Measurements from ENCODE around the gene CCL17. TPM values are rescaled to one million over a fixed set of nuclear protein-coding genes. Genes with fewer than 3 reads are reported as not detected.
A peak's percentile ranks its signal among the peaks of the same experiment; 100 is the strongest.

The CCL17 gene
- total and polyA plus RNA-seq, 4 donors, result not detected

DNA sequence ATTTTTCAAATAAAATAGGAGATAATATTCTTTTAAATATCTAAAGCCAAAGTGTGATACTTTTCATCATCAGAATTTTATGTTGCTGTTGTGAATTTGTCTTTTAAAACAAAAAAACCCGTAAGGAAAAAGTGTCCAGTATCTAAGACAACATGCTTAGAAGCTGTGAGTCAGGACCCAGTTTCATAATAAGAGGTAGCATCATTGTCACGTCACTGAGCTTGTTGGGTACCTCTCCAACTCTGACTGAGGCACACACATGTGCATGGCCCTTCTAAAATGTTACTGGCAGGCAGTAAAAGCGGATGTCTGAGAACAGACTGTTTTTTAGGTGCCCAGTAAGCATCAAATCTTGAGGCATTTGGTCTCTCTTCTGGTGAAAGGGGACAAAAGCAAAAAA, 40.1 kb downstream of the CCL17 start:
- Histone ChIP-seq H3K36me3 (ENCODE audit: control insufficient read depth, insufficient read depth, low read length) (peaks cover 3% of the 10 kb centered on the region), H3K4me1 (ENCODE audit: control insufficient read depth, insufficient read depth, low read length) (peaks cover 19% of the 10 kb centered on the region), H3K4me3 (ENCODE audit: low read depth, low read length) (no peak overlapping the region), H3K9me3 (ENCODE audit: control insufficient read depth, insufficient read depth, low read length) (no peaks in the 10 kb centered on the region), H3K27me3 (ENCODE audit: control insufficient read depth, insufficient read depth, low read length) (no peaks in the 10 kb centered on the region), H3K27ac (ENCODE audit: low read depth, low read length) (no peak overlapping the region)
- no peak for DNase-seq (ENCODE audit: low read depth in 4 of 6, low spot score in 6 of 6)
- 84% methylated on average over 3 of the region's 3 CpGs for WGBS (ENCODE audit: insufficient coverage)

DNA sequence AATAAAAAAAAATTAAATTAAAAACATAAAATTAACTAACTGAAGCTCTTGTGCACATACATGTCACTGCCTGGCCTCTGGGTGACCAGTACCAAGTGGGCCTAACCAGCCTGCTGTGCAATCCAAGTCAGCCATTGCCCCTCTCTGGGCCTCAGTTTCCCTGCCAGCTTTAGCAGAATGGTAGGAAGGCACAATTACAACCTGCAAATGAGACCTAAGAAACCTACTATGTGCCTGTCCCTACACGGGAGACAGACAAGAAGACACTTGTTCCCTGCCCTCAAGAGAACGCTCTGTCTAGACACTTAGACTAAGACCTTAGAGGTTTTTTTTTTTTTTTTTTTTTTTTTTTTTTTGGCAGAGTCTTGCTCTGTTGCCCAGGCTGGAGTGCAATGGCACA, 40.9 kb downstream of the CCL17 start:
- no CpG with 5 or more reads among the region's 2 CpGs for WGBS (ENCODE audit: insufficient coverage)
- Histone ChIP-seq H3K9me3 (ENCODE audit: control insufficient read depth, insufficient read depth, low read length) (no peaks in the 10 kb centered on the region), H3K27ac (ENCODE audit: low read depth, low read length) (no peak overlapping the region), H3K27me3 (ENCODE audit: control insufficient read depth, insufficient read depth, low read length) (no peaks in the 10 kb centered on the region), H3K4me1 (ENCODE audit: control insufficient read depth, insufficient read depth, low read length) (peaks cover 19% of the 10 kb centered on the region), H3K36me3 (ENCODE audit: control insufficient read depth, insufficient read depth, low read length) (peaks cover 3% of the 10 kb centered on the region), H3K4me3 (ENCODE audit: low read depth, low read length) (no peak overlapping the region)
- DNase-seq (ENCODE audit: low read depth in 4 of 6, low spot score in 6 of 6), result no peak

DNA sequence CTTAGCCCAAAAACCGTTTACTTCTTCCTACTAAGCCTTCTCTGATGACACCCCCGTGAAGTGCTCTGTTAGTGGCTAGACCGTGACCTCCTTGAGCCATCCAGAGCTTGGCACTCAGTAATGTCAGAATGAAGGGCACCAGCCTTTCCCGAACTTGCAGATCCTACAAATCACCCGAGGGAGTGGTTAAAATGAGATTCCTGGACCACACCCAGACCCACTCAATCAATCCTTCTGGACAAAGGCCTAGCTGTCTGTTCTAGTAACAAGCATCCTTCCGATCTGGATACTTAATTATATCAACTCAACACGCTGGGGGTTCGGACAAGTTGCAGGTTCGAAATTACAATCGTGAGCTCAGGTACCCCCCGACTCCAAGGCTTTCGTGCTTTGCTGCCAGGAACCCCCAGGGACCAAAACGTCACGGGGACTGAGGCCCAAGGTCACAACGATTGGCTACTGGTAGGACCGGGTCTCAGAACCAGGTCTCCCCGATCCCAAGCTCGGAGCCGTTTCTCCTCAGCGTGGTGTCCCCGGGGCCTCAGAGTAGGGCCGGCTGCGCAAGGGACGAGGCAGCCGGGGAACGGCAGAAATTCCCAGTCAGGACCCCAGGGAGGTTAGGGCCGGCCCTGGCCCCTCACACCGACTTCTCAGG, 42.1 kb downstream of the CCL17 start:
- Histone ChIP-seq H3K27me3 (ENCODE audit: control insufficient read depth, insufficient read depth, low read length) (no peaks in the 10 kb centered on the region), H3K4me3 (ENCODE audit: low read depth, low read length) (peak overlapping the region; percentile 95), H3K4me1 (ENCODE audit: control insufficient read depth, insufficient read depth, low read length) (peaks cover 19% of the 10 kb centered on the region), H3K9me3 (ENCODE audit: control insufficient read depth, insufficient read depth, low read length) (no peaks in the 10 kb centered on the region), H3K36me3 (ENCODE audit: control insufficient read depth, insufficient read depth, low read length) (peaks cover 10% of the 10 kb centered on the region), H3K27ac (ENCODE audit: low read depth, low read length) (peak overlapping the region; percentile 78)
- peak in 2 of 6 donors; percentile 19 to 80 for DNase-seq (ENCODE audit: low read depth in 4 of 6, low spot score in 6 of 6)
- WGBS (ENCODE audit: insufficient coverage), result 2% methylated on average over 27 of the region's 28 CpGs

DNA sequence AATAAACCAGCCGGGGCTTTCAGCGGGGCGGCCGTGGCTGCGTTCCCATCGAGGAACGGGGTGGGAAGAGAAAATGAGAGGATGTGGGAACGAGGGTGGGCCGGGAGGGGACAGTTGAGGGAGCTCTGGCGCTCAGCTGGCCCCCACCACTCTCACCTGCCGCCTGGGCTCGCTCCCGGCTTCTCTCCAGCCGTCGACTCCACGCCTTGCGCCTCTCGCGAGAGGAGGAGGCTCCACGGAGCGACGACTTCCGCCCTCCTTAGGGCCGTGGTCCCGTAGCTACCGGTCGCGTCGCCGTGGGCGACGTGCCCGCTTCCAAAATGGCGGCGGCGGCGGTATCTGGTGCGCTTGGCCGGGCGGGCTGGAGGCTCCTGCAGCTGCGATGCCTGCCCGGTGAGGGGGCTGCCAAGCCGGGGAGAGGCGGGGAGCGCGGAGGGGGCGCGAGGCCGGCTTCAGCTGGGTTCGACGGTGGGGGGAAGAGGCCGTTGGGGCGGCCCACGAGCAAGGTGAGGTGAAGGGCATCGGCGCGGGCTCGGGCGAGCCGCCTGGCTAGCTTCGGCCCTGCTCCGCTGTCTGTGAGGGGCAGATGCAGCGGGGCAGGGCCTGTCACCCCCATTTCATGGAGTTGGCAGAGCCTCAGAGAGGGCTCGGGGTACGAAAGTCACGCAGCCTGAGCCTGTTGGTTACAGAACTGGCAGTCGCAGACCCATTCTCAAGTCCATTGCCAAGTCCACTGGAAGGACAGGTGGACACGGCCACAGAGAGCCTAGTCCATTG, 42.8 kb downstream of the CCL17 start, which contains the start of the genes CIAPIN1 and COQ9:
Gene CIAPIN1, minus strand, starts transcription at position 200 of the 777 bp plus-strand sequence. CDS start 6,457 bp downstream, outside the sequence.
Gene COQ9, plus strand, starts transcription at position 294 of the 777 bp plus-strand sequence. Its CDS starts 27 bp downstream, at position 321.
- H3K4me1 ChIP-seq (ENCODE audit: control insufficient read depth, insufficient read depth, low read length), result peaks cover 19% of the 10 kb centered on the region
- peaks cover 13% of the 10 kb centered on the region for H3K36me3 ChIP-seq (ENCODE audit: control insufficient read depth, insufficient read depth, low read length)
- WGBS (ENCODE audit: insufficient coverage), result under 1% methylated on average over 66 of the region's 68 CpGs
- peak within 1 kb of the TSS; percentile 78 for H3K27ac ChIP-seq (ENCODE audit: low read depth, low read length)
- peak; percentile 81 to 98 (median 88) for DNase-seq (ENCODE audit: low read depth in 4 of 6, low spot score in 6 of 6)
- H3K4me3 ChIP-seq (ENCODE audit: low read depth, low read length), result peak within 1 kb of the TSS; percentile 95
- H3K9me3 ChIP-seq (ENCODE audit: control insufficient read depth, insufficient read depth, low read length), result no peaks in the 10 kb centered on the region
- H3K27me3 ChIP-seq (ENCODE audit: control insufficient read depth, insufficient read depth, low read length), result no peaks in the 10 kb centered on the region

DNA sequence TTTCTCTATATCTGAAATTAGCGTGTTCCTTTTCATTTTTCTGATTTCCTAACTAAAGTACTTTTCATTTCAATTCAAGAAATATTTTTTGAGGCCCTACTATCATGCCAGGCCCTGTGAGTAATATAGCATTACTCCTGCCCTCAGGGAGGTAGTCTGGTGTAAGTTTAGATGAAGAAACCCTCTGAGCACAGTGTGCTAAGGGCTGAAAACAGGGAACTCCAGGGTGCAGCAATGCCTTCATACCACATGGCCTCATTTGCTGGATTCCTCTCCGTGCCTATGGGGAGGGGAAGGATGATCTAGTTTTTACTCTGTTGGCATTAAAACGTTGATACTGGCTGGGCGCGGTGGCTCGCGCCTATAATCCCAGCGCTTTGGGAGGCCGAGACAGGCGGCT, 47.5 kb downstream of the CCL17 start:
- H3K27ac ChIP-seq (ENCODE audit: low read depth, low read length), result no peak overlapping the region
- DNase-seq (ENCODE audit: low read depth in 4 of 6, low spot score in 6 of 6), result no peak
- no peaks in the 10 kb centered on the region for H3K9me3 ChIP-seq (ENCODE audit: control insufficient read depth, insufficient read depth, low read length)
- H3K27me3 ChIP-seq (ENCODE audit: control insufficient read depth, insufficient read depth, low read length), result no peaks in the 10 kb centered on the region
- H3K4me1 ChIP-seq (ENCODE audit: control insufficient read depth, insufficient read depth, low read length), result peaks cover 5% of the 10 kb centered on the region
- H3K36me3 ChIP-seq (ENCODE audit: control insufficient read depth, insufficient read depth, low read length), result peaks cover 43% of the 10 kb centered on the region
- H3K4me3 ChIP-seq (ENCODE audit: low read depth, low read length), result no peak overlapping the region
- 100% methylated on average over 3 of the region's 10 CpGs for WGBS (ENCODE audit: insufficient coverage)

DNA sequence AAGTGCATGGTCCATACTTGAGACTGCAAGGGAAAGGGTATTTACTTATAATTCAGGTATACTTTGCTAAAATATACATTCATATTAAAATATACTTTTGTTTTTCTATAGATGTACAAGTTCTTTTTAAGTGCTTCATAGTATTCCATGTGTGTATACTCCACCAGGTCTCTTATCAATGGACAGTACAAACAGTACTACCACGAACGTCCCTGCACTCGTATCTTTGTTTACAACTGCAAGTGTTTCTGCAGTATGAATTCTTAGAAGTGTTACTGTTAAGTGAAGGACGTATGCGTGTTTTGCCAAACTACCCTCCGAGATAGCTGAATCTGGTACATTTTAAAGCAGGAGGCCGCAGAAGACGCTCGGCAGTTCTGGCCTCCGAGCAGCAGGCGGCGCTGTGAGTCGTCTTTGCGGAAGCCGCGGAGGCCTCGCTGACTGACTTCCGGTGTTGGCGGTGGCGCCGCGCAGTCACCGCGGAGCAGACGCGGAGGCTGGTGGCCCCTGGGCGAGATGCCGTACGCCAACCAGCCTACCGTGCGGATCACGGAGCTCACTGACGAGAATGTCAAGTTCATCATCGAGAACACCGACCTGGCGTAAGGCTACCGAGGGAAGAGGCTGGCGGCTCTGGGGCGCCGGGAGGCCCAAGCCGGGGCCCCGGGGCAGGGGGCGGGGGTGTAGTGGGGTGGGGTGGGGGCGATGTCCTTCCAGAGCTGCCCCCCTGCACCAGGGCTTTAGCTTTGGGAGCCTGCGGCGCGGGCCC, 57.8 kb downstream of the CCL17 start, which contains the start of gene POLR2C:
Gene POLR2C, plus strand, starts transcription at position 471 of the 769 bp plus-strand sequence. Its CDS starts 46 bp downstream, at position 517.
- Histone ChIP-seq H3K36me3 (ENCODE audit: control insufficient read depth, insufficient read depth, low read length) (peaks cover 58% of the 10 kb centered on the region), H3K4me3 (ENCODE audit: low read depth, low read length) (peak within 1 kb of the TSS; percentile 71), H3K27ac (ENCODE audit: low read depth, low read length) (no peak within 1 kb of the TSS), H3K27me3 (ENCODE audit: control insufficient read depth, insufficient read depth, low read length) (no peaks in the 10 kb centered on the region), H3K4me1 (ENCODE audit: control insufficient read depth, insufficient read depth, low read length) (peaks cover 22% of the 10 kb centered on the region), H3K9me3 (ENCODE audit: control insufficient read depth, insufficient read depth, low read length) (no peaks in the 10 kb centered on the region)
- peak in 5 of 6 donors; percentile 65 to 96 (median 82) for DNase-seq (ENCODE audit: low read depth in 4 of 6, low spot score in 6 of 6)
- whole genome bisulfite sequencing (ENCODE audit: insufficient coverage), result under 1% methylated on average over 31 of the region's 47 CpGs

DNA sequence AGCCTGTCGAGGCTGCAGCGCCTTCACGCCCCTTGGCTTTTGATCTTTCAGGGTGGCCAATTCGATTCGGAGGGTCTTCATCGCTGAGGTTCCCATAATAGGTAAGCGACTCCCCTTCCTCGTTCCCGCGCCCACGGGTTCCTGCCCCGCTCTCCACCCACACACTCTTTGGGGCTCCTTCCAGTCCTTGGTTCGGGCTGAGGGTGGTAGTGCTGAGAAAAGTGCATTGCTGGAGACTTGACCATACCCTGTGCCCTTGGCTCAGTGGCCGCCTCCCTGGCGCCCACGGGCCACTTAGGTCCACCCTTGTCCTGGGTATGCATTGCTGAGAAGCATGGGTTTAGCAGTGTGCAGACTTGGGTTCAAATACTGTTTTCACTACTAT, 58.4 kb downstream of the CCL17 start:
- H3K4me1 ChIP-seq (ENCODE audit: control insufficient read depth, insufficient read depth, low read length), result peaks cover 19% of the 10 kb centered on the region
- peak overlapping the region; percentile 71 for H3K4me3 ChIP-seq (ENCODE audit: low read depth, low read length)
- H3K9me3 ChIP-seq (ENCODE audit: control insufficient read depth, insufficient read depth, low read length), result no peaks in the 10 kb centered on the region
- 2% methylated on average over 6 of the region's 16 CpGs for WGBS (ENCODE audit: insufficient coverage)
- no peak overlapping the region for H3K27ac ChIP-seq (ENCODE audit: low read depth, low read length)
- H3K36me3 ChIP-seq (ENCODE audit: control insufficient read depth, insufficient read depth, low read length), result peaks cover 55% of the 10 kb centered on the region
- DNase-seq (ENCODE audit: low read depth in 4 of 6, low spot score in 6 of 6), result no peak
- no peaks in the 10 kb centered on the region for H3K27me3 ChIP-seq (ENCODE audit: control insufficient read depth, insufficient read depth, low read length)

DNA sequence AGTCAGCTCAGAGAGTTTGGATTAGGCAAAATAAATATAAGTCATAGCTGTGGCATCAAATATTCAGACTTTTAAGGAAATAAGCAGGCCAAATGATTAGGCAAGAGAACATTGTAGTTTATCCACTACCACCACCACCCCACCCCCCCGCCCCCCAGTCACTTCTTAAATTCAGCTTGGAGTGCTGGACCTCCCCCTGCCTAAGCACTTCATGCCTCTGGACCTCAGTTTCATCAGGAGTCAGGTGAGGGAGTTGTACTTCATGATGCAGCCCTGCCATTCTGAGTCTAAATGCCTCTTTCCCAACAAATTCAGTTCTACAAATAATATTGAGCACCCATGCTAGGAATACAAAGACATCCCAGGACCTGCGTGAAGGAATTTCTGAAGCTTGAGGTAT, 60.0 kb downstream of the CCL17 start:
- Histone ChIP-seq H3K27me3 (ENCODE audit: control insufficient read depth, insufficient read depth, low read length) (no peaks in the 10 kb centered on the region), H3K4me1 (ENCODE audit: control insufficient read depth, insufficient read depth, low read length) (peaks cover 15% of the 10 kb centered on the region), H3K4me3 (ENCODE audit: low read depth, low read length) (no peak overlapping the region), H3K27ac (ENCODE audit: low read depth, low read length) (no peak overlapping the region), H3K9me3 (ENCODE audit: control insufficient read depth, insufficient read depth, low read length) (no peaks in the 10 kb centered on the region), H3K36me3 (ENCODE audit: control insufficient read depth, insufficient read depth, low read length) (peaks cover 58% of the 10 kb centered on the region)
- WGBS (ENCODE audit: insufficient coverage), result no CpG with 5 or more reads among the region's 2 CpGs
- DNase-seq (ENCODE audit: low read depth in 4 of 6, low spot score in 6 of 6), result no peak

Data from spinal cord (tissue), 10 donors.